NCI-H510A (cell line): Measurements from ENCODE around the gene GNG4.

Source experiments
- DNase-seq: peaks from one replicate; lab custom pipeline; 2025; lab: John Stamatoyannopoulos, UW

Gene GNG4

DNA sequence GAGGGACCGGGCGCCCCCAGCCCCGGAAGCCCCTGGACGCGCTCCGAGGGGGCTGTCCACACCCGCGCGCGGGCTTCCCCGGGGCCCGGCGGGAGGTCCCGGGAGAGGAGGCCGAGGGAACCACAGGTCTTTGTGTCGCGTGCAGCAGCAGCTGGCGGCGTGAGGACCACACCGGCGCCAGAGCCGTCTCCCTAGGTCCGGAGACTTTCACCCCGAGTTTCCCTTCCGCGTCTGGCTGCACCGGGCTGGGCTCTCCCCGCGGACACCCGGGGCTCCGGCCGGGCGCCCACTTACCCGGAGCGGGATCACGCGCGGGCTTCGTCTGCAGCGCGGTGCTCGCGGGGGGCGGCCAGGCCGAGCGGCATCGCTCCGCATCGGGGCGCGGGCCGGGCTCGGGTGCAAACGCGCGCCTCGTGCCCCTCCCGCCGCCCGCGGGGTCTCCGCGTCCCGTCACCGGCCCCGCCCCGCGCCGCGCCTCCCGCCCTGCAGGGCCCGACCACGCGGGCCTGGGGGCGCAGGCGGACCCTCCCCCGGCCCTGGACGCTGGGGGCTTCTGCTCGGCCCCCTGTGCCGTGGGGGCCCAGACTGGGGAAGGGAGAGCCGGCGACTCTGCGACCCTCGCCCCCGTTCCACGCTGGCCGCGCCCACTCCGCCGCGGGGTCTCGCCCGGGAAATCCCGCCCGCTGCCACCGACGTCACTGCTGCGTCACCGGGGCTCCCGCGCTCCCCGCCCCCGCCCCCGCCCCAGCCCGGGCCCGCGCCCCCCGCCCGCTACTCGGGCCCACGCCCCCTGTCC is at the start of gene GNG4:
Gene GNG4, minus strand, starts transcription at position 417 of the 796 bp plus-strand sequence. CDS start 65,946 bp downstream, outside the sequence.
- peak; percentile 65 for DNase-seq

DNA sequence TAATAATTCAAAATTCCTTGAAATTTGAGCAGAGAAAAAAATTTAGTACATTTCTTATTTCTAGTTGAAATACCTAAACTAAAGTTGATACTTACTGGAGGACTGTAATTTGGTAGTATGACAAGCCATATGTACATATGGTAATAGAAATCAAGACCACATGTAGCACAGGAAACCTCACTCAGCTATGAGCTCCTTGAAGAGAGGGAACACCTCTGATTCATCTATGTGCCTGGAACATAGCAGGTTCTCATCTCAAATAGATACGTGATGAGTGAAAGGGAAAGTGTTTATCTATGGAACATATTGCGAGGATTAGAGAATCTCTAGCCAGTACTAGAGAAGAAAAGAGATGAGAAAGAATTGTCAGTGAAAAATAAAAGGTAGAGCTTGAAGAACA is 47.9 kb upstream of the GNG4 start:
- no peak for DNase-seq

- DNase-seq = no peak
Observed at GRCh38 chr1:235689356-235689755, 39.8 kb upstream of the GNG4 start.

- no peak for DNase-seq
Observed at GRCh38 chr1:235688096-235688495, 38.5 kb upstream of the GNG4 start.

- no peak for DNase-seq
Observed at GRCh38 chr1:235683653-235684052, 34.1 kb upstream of the GNG4 start.

DNA sequence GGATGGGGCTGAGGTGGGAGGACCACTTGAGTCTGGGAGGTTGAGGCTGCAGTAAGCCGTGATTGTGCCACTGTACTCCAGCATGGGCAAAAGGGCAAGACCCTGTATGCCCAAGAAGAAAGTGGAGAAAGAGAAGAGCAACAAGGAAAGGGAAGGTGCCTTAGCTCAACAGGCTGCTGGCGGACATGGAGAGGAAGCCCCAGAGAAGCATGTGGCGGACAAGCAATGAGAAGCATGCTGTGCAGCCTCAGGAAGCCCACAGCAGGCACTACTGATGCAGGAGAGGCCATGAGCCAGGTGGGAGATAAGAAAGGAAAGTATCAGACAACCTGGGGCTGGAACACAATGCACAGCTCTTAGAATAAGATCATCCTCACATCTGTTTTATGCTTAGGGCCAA is 32.6 kb upstream of the GNG4 start:
- DNase-seq = no peak

DNA sequence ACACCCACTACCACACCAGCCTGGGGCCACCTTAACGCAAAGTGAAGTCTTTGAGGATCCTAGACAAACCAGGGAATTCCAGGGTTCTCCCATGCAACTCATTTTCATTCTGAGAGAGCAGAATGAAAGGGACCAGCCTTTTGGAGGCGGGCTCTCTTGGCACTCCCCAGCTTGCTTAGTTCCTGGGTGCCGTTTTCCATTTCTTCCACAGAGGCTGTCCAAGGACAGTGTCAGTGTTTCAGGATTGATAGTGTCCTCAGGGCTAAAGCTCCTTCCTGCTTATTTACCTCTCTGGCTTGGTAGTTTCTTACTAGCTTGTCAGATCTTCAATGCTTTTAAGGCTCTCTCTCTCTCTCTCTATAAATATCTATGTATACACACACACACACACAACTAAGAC is 30.1 kb upstream of the GNG4 start:
- no peak for DNase-seq

- DNase-seq = no peak
Observed at GRCh38 chr1:235679005-235679404, 29.4 kb upstream of the GNG4 start.

GRCh38 chr1:235675152-235675890 is 25.7 kb upstream of the GNG4 start:
- no peak for DNase-seq

GRCh38 chr1:235673981-235674380 is 24.4 kb upstream of the GNG4 start:
- no peak for DNase-seq

DNA sequence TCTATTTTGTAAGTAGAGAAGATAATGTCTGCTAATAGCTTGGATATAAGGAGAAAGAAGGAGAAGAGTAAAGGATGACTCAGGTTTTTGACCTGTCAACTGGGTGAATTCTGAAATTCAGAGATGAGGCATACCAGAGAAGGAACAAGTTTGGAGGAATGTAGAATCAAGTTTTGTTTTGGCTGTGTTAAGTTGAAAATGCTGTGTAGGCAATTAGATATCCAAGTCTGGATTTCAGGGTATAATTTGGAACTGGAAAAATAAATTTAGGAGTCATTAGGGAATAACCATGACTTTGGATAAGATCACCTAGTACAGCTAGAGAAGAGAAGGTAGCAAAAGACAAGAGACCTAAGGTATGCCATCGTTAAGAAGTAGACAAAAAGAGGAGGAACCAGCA is 22.4 kb upstream of the GNG4 start:
- no peak for DNase-seq

GRCh38 chr1:235670157-235670776 is 20.7 kb upstream of the GNG4 start:
- DNase-seq = no peak

- no peak for DNase-seq
Observed at GRCh38 chr1:235669277-235669676, 19.7 kb upstream of the GNG4 start.

- no peak for DNase-seq
Observed at GRCh38 chr1:235663628-235664027, 14.0 kb upstream of the GNG4 start.

GRCh38 chr1:235661568-235661967 is 12.0 kb upstream of the GNG4 start:
- no peak for DNase-seq

DNA sequence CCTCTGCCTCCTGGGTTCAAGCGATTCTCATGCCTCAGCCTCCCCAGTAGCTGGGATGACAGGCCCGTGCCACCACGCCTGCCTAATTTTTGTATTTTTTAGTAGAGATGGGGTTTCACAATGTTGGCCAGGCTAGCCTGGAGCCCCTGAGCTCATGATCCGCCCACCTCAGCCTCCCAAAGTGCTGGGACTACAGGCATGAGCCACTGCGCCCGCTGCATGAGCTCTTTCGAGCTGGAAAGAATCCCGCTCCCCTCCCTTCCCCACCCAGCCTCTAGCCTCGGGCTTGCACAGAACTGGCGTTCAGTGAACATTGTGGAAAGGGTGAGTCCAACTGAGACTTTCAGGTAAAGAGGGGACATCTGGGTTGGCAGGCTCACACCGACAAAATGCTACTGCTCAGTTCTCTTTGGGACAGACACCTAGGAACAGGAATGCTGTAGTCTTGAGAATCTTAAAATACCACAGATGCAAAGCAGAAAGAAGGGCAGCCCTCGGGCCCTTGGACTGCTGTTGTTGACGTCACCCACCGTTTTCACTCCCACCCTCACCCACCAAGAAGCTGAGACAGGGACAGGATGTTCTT is 9.7 kb upstream of the GNG4 start:
- no peak for DNase-seq

GRCh38 chr1:235657747-235658526 is 8.4 kb upstream of the GNG4 start:
- DNase-seq = no peak

- no peak for DNase-seq
Observed at GRCh38 chr1:235657269-235657668, 7.7 kb upstream of the GNG4 start.

- no peak for DNase-seq
Observed at GRCh38 chr1:235652364-235652763, 2.8 kb upstream of the GNG4 start.

GRCh38 chr1:235651170-235651806 is 1.7 kb upstream of the GNG4 start:
- no peak for DNase-seq
